Measurements from ENCODE around the gene ABCA2.

Gene ABCA2

DNA sequence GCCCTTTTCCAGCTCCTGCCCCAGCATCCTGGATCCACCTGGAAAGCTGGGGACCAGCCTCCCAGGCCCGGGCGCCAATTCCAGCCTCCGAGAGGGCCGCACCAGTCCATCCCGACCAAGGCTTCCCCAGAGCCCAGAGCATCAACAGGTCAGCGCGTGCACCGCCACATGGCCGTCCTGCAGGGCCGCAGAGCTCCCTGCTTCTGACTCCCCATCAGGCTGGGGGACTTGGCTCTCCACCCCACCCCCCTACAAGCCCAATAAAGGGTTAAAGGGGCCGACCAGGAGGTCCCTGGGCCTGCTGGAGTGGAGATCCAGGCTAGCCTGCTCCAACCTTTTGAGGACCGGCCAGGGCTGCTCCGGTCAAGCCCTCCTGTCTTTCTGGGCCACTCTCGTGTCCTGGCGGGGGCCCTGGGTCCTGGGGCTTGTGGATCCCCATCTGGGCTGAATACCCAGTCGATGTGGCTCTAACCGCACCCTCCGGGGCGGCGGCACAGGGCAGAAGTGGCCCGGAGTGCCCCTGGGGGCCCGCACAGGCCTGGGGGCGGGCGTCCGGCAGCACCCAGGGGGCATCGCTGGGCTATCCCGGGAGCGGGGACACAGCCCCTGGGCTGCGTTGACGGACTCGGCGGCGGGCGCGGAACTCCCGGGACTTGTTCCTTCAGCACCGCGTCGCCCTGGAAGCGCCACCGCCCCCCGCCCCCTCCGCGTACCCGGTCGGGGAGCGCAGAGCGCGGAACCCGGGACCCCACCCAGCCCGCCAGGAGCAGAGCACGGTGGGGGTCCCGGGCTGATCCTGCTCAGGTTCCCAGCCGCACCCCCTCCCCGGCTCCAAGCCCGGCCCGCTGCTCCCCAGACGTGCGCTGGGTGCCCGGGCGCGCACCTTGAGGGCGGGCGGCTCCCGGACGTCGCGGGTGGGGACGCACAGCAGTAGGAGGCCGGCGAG, 25.2 kb upstream of the ABCA2 start:
- H3K27ac ChIP-seq: peak overlapping the region in 1 of 2 donors; percentile 54
- DNase-seq (ENCODE audit: low spot score): no peak

DNA sequence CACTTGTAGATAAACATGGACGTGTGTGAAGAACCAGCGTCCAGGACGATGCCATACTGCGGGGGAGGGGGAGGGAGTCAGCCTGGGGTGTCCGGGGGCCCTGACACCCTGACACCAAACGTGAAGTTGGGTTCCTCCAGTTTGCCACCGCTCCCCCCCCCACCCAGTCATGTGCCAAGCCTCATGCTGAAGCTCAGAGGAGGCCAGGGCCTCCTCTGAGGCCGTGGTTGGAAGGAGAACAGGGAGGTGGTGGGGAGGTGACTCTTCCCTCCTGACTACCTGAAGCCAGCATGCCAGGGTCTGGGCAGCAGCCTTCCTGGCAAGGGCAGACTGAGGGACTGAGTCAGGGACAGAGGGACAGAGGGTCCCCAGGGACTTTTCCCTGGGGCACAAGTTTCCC, 24.3 kb upstream of the ABCA2 start:
- DNase-seq (ENCODE audit: low spot score): no peak
- Histone ChIP-seq H3K4me3 (no peak overlapping the region), H3K27ac (no peak overlapping the region)
- TF ChIP-seq, protein P1, sequence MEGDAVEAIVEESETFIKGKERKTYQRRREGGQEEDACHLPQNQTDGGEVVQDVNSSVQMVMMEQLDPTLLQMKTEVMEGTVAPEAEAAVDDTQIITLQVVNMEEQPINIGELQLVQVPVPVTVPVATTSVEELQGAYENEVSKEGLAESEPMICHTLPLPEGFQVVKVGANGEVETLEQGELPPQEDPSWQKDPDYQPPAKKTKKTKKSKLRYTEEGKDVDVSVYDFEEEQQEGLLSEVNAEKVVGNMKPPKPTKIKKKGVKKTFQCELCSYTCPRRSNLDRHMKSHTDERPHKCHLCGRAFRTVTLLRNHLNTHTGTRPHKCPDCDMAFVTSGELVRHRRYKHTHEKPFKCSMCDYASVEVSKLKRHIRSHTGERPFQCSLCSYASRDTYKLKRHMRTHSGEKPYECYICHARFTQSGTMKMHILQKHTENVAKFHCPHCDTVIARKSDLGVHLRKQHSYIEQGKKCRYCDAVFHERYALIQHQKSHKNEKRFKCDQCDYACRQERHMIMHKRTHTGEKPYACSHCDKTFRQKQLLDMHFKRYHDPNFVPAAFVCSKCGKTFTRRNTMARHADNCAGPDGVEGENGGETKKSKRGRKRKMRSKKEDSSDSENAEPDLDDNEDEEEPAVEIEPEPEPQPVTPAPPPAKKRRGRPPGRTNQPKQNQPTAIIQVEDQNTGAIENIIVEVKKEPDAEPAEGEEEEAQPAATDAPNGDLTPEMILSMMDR (IDR thresholded peaks at IDR 0.05): no peak

More for the DNA sequence above, 25.2 kb upstream of the ABCA2 start:
- TF ChIP-seq, protein P1 (IDR thresholded peaks at IDR 0.05): no peak
- peak overlapping the region; percentile 66 for H3K4me3 ChIP-seq

DNA sequence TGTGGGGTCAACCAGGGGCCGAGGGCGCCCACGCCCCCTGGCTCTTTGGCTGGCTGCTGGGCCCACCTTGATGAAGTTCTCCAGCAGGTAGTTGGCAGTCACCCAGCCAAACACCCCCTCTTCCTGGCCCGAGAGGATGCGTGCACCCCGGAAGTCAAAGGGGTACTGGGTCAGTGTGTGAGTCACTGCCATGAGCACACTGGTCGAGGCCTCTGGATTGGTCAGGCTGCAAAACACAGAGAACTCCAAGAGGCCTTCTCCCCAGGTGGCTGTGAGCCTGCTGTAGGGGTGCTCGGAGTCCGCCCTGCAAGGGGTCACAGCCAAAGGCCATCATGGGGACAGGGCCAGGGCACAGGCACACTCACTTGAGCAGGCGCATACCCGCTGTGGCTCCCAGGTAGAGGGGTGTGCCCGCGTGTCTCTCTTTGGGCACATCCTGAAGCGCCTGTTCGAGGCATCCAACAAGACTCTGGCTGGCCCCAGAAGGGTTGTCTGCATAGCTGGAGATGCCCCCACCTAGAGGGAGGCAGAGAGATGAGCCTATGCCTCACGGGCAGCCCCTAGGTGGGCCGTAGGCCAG, 23.2 kb upstream of the ABCA2 start:
- H3K27ac ChIP-seq: no peak overlapping the region
- no peak for DNase-seq (ENCODE audit: low spot score)
- H3K4me3 ChIP-seq: no peak overlapping the region
- TF ChIP-seq, protein P1 (IDR thresholded peaks at IDR 0.05): no peak

DNA sequence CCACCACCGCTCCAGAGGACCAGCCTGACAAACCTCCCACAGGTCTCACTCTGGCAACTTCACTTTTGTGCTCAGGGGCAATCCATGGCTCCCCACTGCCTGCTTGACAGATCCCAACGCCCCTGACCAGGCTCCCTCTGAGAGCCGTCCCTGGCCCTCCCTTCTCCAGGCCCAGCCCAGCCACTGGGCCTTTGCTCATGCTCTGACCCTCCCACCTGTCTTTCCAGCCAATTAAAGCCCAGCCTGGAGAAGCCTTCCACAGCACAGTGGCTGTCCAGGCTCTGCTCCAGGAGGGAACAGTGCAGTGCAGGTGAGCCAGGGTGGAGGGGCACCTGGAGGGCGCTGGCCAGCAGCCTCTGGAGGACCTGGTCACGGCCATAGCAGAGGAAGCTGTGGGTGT, 22.5 kb upstream of the ABCA2 start:
- TF ChIP-seq, protein P1 (IDR thresholded peaks at IDR 0.05): no peak
- Histone ChIP-seq H3K27ac (no peak overlapping the region), H3K4me3 (no peak overlapping the region)
- DNase-seq (ENCODE audit: low spot score): no peak

DNA sequence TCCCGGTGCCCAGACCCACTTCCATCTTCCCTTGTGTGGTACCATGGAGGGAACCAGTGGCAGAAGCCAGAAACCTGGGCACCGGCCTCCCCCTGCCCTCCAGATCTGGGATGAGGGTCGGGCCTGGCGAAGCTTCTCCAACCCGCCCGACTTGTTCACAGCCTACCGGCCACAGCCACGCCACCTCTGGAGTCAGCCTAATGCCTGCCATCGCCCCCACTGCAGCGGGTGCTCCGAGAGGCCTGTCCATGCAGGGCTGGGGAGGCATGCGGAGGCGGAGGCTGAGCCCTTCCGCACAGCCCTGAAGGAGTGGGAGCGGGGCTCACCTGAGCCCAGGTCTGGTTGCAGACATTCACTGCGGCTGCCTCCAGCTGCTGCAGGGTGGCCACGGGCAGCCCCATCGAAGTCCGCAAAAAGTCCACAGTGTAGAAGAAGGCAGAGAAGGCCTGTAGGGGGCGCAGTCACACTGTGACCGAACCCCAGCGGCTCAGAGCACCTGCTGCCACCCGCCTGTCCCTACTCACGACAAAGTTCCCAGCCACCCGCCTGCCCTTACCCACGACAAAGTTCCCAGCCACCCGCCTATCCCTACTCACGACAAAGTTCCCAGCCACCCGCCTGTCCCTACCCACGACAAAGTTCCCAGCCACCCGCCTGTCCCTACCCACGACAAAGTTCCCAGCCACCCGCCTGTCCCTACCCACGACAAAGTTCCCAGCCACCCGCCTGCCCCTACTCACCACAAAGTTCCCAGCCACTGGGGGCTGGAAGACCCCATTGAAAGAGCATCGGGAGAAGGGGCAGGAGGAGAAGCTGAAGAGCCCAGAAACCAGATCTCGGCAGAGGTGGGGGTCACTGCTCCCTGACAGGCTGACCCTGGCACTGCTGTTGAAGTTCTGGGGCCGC, 21.8 kb upstream of the ABCA2 start:
- no peak overlapping the region for H3K27ac ChIP-seq
- TF ChIP-seq, protein P1 (IDR thresholded peaks at IDR 0.05): no peak
- no peak for DNase-seq (ENCODE audit: low spot score)

DNA sequence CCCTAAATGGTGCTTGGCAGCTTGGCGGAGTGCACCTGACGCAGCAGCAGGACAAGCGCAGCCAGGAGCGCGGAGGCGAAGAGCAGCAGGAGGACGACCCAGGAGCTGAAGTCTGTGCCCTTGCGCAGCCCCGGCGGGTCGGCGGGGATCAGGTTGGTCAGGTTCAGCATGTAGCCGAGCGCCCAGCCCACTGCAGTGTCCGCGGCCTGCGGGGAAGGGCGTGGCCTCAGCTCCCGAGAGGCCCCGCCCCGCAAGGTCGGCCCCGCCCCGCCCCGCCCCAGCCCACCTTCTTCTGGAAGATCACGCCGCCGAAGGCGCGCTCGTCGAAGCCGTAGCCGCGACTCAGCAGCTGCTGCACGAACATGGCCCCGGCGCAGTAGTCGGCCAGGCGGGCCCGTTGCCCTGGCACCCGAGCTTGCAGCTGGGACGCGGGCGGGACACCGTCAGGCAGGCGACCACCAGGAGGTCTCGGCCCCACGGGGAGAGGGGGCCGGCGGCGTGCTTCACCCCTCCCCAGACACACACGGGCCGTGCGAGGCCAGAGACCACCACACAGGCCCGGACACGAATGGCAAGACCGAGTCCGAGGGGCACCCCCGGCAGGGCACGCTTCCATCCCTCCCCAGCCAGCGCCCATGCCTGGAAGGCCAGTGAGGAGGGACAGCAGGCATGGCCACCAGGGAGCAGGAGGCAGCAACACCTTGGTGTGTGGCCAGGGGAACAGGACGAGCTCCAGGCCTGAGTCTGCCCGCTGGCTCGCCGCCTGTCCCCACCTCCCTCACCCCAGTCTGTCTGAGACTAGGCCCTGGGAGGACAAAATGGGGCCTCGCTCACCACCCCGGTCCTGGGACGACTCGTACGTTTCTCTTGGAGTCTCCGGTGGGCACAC, 20.9 kb upstream of the ABCA2 start:
- H3K27ac ChIP-seq: no peak overlapping the region
- H3K4me3 ChIP-seq: no peak overlapping the region
- TF ChIP-seq, protein P1 (IDR thresholded peaks at IDR 0.05): no peak
- no peak for DNase-seq (ENCODE audit: low spot score)

More for the DNA sequence above, 21.8 kb upstream of the ABCA2 start:
- H3K4me3 ChIP-seq: no peak overlapping the region
